Gastroesophageal sphincter (tissue), 3 donors: Measurements from ENCODE around the gene ZNF212.

Experiments
- POLR2A ChIP-seq, 2 donors: fragments of 450-650 bp; IDR thresholded peaks; one replicate each; pipeline ENCODE4 v1.6.1; 2017; ENCODE audit warnings: antibody characterized with exemption in 2 of 2, mild to moderate bottlenecking in 2 of 2, moderate library complexity in 1 of 2
- TF ChIP-seq, protein P1 (sequence below), 4 experiments: fragments of 200-600 bp in 2 of 4; fragments of 450-650 bp in 2 of 4; sonication (generic) in 1 of 4; IDR thresholded peaks; one replicate each; pipeline ENCODE4 v1.5.1; 2017 to 2019; ENCODE audit warnings: antibody characterized with exemption in 4 of 4, mild to moderate bottlenecking in 2 of 4, moderate library complexity in 2 of 4

DNA sequence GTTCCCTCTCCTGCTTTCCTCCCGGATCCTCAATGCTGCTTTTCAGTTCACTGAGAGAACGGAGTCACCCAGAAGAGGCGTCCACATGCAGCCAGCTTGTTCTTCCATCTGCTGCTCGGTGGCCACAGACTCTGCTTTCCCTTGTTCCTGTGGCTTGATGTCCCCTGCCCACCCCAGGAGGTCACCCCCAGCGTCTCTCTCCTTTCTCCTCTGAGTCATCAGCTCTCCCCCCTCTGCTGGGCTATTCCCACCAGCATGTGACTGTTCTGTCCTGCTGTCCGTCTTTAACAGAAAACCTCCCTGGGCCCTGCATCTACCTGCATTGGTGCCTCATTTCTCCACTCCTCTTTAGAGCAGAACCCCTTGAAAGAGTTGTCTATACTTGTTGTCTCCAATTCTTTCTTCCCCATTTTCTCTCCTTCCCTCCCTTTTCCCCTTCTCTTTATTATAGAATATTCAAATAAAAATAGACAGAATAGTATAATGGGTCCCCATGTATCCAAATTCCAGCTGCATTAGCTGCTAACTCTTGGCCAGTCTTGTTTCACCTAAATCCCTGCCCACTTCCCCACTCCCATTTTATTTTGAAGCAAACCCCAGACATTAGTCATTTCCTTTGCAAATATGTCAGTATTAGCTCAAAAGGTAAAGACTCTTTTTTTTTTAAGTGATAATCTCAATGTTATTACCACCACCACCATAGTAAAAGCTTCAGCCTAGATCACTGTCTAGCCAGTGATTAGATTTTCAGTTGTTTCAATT, 40.0 kb upstream of the ZNF212 start:
- TF ChIP-seq, protein P1, sequence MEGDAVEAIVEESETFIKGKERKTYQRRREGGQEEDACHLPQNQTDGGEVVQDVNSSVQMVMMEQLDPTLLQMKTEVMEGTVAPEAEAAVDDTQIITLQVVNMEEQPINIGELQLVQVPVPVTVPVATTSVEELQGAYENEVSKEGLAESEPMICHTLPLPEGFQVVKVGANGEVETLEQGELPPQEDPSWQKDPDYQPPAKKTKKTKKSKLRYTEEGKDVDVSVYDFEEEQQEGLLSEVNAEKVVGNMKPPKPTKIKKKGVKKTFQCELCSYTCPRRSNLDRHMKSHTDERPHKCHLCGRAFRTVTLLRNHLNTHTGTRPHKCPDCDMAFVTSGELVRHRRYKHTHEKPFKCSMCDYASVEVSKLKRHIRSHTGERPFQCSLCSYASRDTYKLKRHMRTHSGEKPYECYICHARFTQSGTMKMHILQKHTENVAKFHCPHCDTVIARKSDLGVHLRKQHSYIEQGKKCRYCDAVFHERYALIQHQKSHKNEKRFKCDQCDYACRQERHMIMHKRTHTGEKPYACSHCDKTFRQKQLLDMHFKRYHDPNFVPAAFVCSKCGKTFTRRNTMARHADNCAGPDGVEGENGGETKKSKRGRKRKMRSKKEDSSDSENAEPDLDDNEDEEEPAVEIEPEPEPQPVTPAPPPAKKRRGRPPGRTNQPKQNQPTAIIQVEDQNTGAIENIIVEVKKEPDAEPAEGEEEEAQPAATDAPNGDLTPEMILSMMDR (IDR thresholded peaks at IDR 0.05): no peak
- TF ChIP-seq POLR2A (IDR thresholded peaks at IDR 0.05): no peak
